H1 (cell line): ENCODE measurements around the gene EPHA6. TPM values are rescaled to one million over a fixed set of nuclear protein-coding genes. Genes with fewer than 3 reads are reported as not detected.

Source experiments
- CTCF ChIA-PET: fragments of 300-600 bp; sonication (Branson Sonifier 250); formaldehyde crosslinking; loops from one replicate; lab custom pipeline; 2021; ENCODE audit not compliant: partially characterized antibody; lab: Charles Lee
- POLR2A ChIA-PET: fragments of 300-600 bp; sonication (Branson Sonifier 250); formaldehyde crosslinking; loops from one replicate; lab custom pipeline; 2021; ENCODE audit warnings: inconsistent platforms; ENCODE audit not compliant: partially characterized antibody; lab: Charles Lee
- DNase-seq, 2 experiments: peaks; one replicate each; pipeline versions ENCODE4 v3.0.0 to v3.0.0-alpha.2; 2010 to 2022; ENCODE audit warnings: low spot score in 2 of 2, low read depth in 1 of 2, mixed read lengths in 1 of 2
- FAIRE-seq: peaks from 2 replicates; lab custom pipeline; 2011; peaks lifted over from hg19 to GRCh38; lab: Jason Lieb, UNC
- H2AFZ ChIP-seq: 2 replicates; pipeline ENCODE4 v1.8.1; 2012; ENCODE audit warnings: low read length, inconsistent platforms
- H2AK5ac ChIP-seq: 2 replicates; pipeline ENCODE4 v1.6.1; 2013; ENCODE audit warnings: low read depth, low read length
- H2BK120ac ChIP-seq: replicated peaks from 2 replicates; pipeline ENCODE3; 2013; ENCODE audit warnings: low read depth, low read length, inconsistent platforms
- H2BK12ac ChIP-seq: 2 replicates; pipeline ENCODE4 v1.6.1; 2013; ENCODE audit warnings: low read depth, low read length
- H2BK15ac ChIP-seq: 2 replicates; pipeline ENCODE4 v1.6.1; 2013; ENCODE audit warnings: low read length
- H2BK20ac ChIP-seq: 2 replicates; pipeline ENCODE4 v1.6.1; 2013; ENCODE audit warnings: low read length
- H2BK5ac ChIP-seq: 2 replicates; pipeline ENCODE4 v1.6.1; 2013; ENCODE audit warnings: low read depth, low read length
- H3K14ac ChIP-seq: 2 replicates; pipeline ENCODE4 v1.6.1; 2013; ENCODE audit warnings: inconsistent platforms; ENCODE audit not compliant: insufficient read length
- H3K18ac ChIP-seq: 2 replicates; pipeline ENCODE4 v1.6.1; 2013; ENCODE audit warnings: low read length; ENCODE audit errors: extremely low read depth
- H3K23ac ChIP-seq: 2 replicates; pipeline ENCODE4 v1.6.1; 2013; ENCODE audit warnings: inconsistent platforms; ENCODE audit not compliant: insufficient read length
- H3K23me2 ChIP-seq: 2 replicates; pipeline ENCODE4 v1.6.1; 2013; ENCODE audit warnings: low read depth, low read length
- H3K27ac ChIP-seq: 2 replicates; pipeline ENCODE4 v1.6.1; 2011; ENCODE audit warnings: low read depth, low read length, inconsistent platforms
- H3K27me3 ChIP-seq, 4 experiments: replicated peaks in 1 of 4; 1 replicate in 1 of 4; 2 replicates in 3 of 4; pipeline versions ENCODE4 v1.6.1 to v1.8.1; 2011 to 2013; ENCODE audit warnings: low read length in 3 of 4, mild to moderate bottlenecking in 3 of 4, inconsistent platforms in 2 of 4, mixed read lengths in 2 of 4, moderate library complexity in 1 of 4; ENCODE audit not compliant: control insufficient read depth in 3 of 4, insufficient read depth in 3 of 4; ENCODE audit errors: extremely low read depth in 1 of 4
- H3K36me3 ChIP-seq, 4 experiments: 2 replicates each; pipeline versions ENCODE4 v1.6.1 to v1.8.1; 2011 to 2013; ENCODE audit warnings: mild to moderate bottlenecking in 4 of 4, low read length in 3 of 4, moderate library complexity in 2 of 4, control low read depth in 1 of 4, inconsistent platforms in 1 of 4; ENCODE audit not compliant: insufficient read depth in 4 of 4, control insufficient read depth in 2 of 4
- H3K4ac ChIP-seq: replicated peaks from 2 replicates; pipeline ENCODE3; 2013; ENCODE audit warnings: low read length, low read depth, mixed read lengths, inconsistent platforms; ENCODE audit not compliant: insufficient read length
- H3K4me1 ChIP-seq, 4 experiments: replicated peaks in 1 of 4; 1 replicate in 1 of 4; 2 replicates in 3 of 4; pipeline versions ENCODE4 v1.6.1 to v1.8.1; 2011 to 2013; ENCODE audit warnings: low read length in 3 of 4, inconsistent platforms in 2 of 4, mixed read lengths in 1 of 4; ENCODE audit not compliant: insufficient read depth in 4 of 4, control insufficient read depth in 3 of 4
- H3K4me2 ChIP-seq, 2 experiments: 2 replicates each; pipeline versions ENCODE4 v1.6.1 to v1.8.1; 2011 to 2013; ENCODE audit warnings: low read depth in 2 of 2, low read length in 2 of 2, control low read depth in 1 of 2, inconsistent platforms in 1 of 2, mild to moderate bottlenecking in 1 of 2; ENCODE audit not compliant: insufficient read depth in 1 of 2
- H3K4me3 ChIP-seq, 4 experiments: fragments of 200-600, 300-600 bp in 1 of 4; sonication (generic), shearing (Covaris generic), sonication (Bioruptor Twin) in 1 of 4; 2 replicates each; pipeline versions ENCODE4 v1.5.1 to v1.8.1; 2011 to 2016; ENCODE audit warnings: low read length in 4 of 4, low read depth in 3 of 4, control low read depth in 2 of 4, inconsistent platforms in 2 of 4, mild to moderate bottlenecking in 2 of 4, mixed read lengths in 1 of 4, moderate library complexity in 1 of 4; ENCODE audit not compliant: insufficient read depth in 2 of 4; ENCODE audit errors: extremely low read depth in 1 of 4
- H3K56ac ChIP-seq: replicated peaks from 2 replicates; pipeline ENCODE3; 2013; ENCODE audit warnings: low read depth, mild to moderate bottlenecking, mixed read lengths, low read length, inconsistent platforms; ENCODE audit not compliant: insufficient read length
- H3K79me1 ChIP-seq: 2 replicates; pipeline ENCODE4 v1.6.1; 2013; ENCODE audit warnings: low read depth, low read length, control low read depth
- H3K79me2 ChIP-seq, 2 experiments: 2 replicates each; pipeline versions ENCODE4 v1.6.1 to v1.8.1; 2012 to 2013; ENCODE audit warnings: low read length in 2 of 2, mild to moderate bottlenecking in 2 of 2, inconsistent platforms in 1 of 2; ENCODE audit not compliant: insufficient read depth in 2 of 2, control insufficient read depth in 1 of 2
- H3K9ac ChIP-seq, 4 experiments: replicated peaks in 1 of 4; 1 replicate in 1 of 4; 2 replicates in 3 of 4; pipeline versions ENCODE4 v1.6.1 to v1.8.1; 2011 to 2013; ENCODE audit warnings: low read depth in 3 of 4, low read length in 3 of 4, control low read depth in 2 of 4, mild to moderate bottlenecking in 2 of 4, moderate library complexity in 2 of 4, inconsistent platforms in 1 of 4; ENCODE audit errors: extremely low read depth in 1 of 4
- H3K9me3 ChIP-seq, 2 experiments: 2 replicates each; pipeline versions ENCODE4 v1.6.1 to v1.8.1; 2012 to 2013; ENCODE audit warnings: mild to moderate bottlenecking in 2 of 2, moderate library complexity in 2 of 2, control low read depth in 1 of 2, inconsistent platforms in 1 of 2, low read depth in 1 of 2, low read length in 1 of 2, mixed read lengths in 1 of 2; ENCODE audit not compliant: insufficient read depth in 2 of 2
- H4K20me1 ChIP-seq, 2 experiments: replicated peaks in 1 of 2; 2 replicates each; pipeline versions ENCODE3 to v1.8.1; 2011 to 2013; ENCODE audit warnings: inconsistent platforms in 2 of 2, low read length in 2 of 2, mild to moderate bottlenecking in 1 of 2; ENCODE audit not compliant: insufficient read depth in 2 of 2, control insufficient read depth in 1 of 2
- H4K5ac ChIP-seq: 2 replicates; pipeline ENCODE4 v1.6.1; 2013; ENCODE audit warnings: low read length, low read depth, mixed read lengths, inconsistent platforms; ENCODE audit not compliant: insufficient read length
- H4K8ac ChIP-seq: 2 replicates; pipeline ENCODE4 v1.8.0; 2013; ENCODE audit warnings: mild to moderate bottlenecking, moderate library complexity, low read length, inconsistent platforms; ENCODE audit not compliant: insufficient read depth; ENCODE audit errors: extremely low read depth
- H4K91ac ChIP-seq: replicated peaks from 2 replicates; pipeline ENCODE3; 2013; ENCODE audit warnings: low read length, mixed read lengths, inconsistent platforms; ENCODE audit not compliant: insufficient read length
- BCL11A ChIP-seq, 2 experiments: IDR thresholded peaks; one replicate each; pipeline ENCODE4 v1.6.1; 2011; ENCODE audit warnings: low read depth in 2 of 2, low read length in 2 of 2, mild to moderate bottlenecking in 2 of 2
- BRCA1 ChIP-seq: IDR thresholded peaks from 2 replicates; pipeline ENCODE4 v1.6.1; 2012; ENCODE audit warnings: low read depth, low read length, improper control_type of control experiment
- CHD2 ChIP-seq: IDR thresholded peaks from 2 replicates; pipeline ENCODE4 v1.6.1; 2012; ENCODE audit warnings: low read length, improper control_type of control experiment
- E2F6 ChIP-seq: IDR thresholded peaks from 2 replicates; pipeline ENCODE4 v1.6.1; 2012; ENCODE audit warnings: inconsistent platforms
- EZH2 ChIP-seq: fragments of 200-600 bp; sonication (generic); IDR thresholded peaks from 2 replicates; pipeline ENCODE4 v1.7.1; 2012; ENCODE audit warnings: low read depth, mild to moderate bottlenecking, moderate library complexity, low read length, inconsistent platforms; ENCODE audit not compliant: severe bottlenecking
- JUND ChIP-seq: IDR thresholded peaks from 2 replicates; pipeline ENCODE4 v1.6.1; 2011; ENCODE audit warnings: mild to moderate bottlenecking, improper control_type of control experiment, low read length
- MAFK ChIP-seq: IDR thresholded peaks from 2 replicates; pipeline ENCODE4 v1.6.1; 2012; ENCODE audit warnings: low read depth, mild to moderate bottlenecking, improper control_type of control experiment, low read length
- SIX5 ChIP-seq: IDR thresholded peaks from 2 replicates; pipeline ENCODE4 v1.6.1; 2011; ENCODE audit warnings: mild to moderate bottlenecking, low read depth, low read length
- SP2 ChIP-seq: IDR thresholded peaks from 2 replicates; pipeline ENCODE4 v1.6.1; 2012; ENCODE audit warnings: mild to moderate bottlenecking, low read length, inconsistent platforms
- SP4 ChIP-seq: IDR thresholded peaks from 2 replicates; pipeline ENCODE4 v1.6.1; 2012; ENCODE audit warnings: low read length, inconsistent platforms
- WGBS, 2 experiments: shearing (Covaris generic) in 1 of 2; methylation state at CpG; one replicate each; pipeline versions ENCODE4 v1.1.6 to v1.1.7; 2013 to 2015; ENCODE audit warnings: low lambda C conversion rate in 2 of 2, mixed read lengths in 2 of 2, inconsistent platforms in 1 of 2, low coverage in 1 of 2, missing lambda C conversion rate in 1 of 2; ENCODE audit not compliant: insufficient replicate concordance in 2 of 2, insufficient coverage in 1 of 2, insufficient read length in 1 of 2; ENCODE audit errors: extremely low coverage in 1 of 2, missing lambda C conversion rate in 1 of 2; 5-methylcytosine and 5-hydroxymethylcytosine counted together
- polyA plus RNA-seq, 7 experiments: library from polyadenylated mRNA; depleted of rRNA in 3 of 7; stranded (reverse) in 5 of 7; unstranded in 2 of 7; fragments of >200 nt in 5 of 7; fragments of 200-250 nt in 2 of 7; gene quantifications; 1 replicate in 5 of 7; 2 replicates in 1 of 7; 4 replicates in 1 of 7; pipeline versions ENCODE4 v1.2.1 to v1.2.3, GENCODE V29; 2011 to 2013; ENCODE audit warnings: missing spikeins in 2 of 7, mixed read lengths in 2 of 7
- total RNA-seq: library from RNA; stranded (reverse); fragmentation: NEBNext Ultra II Directional; extraction: Animal tissue kit (Norgen Biotek cat#: 25700); gene quantifications from 2 replicates; pipeline ENCODE4 v1.2.1, GENCODE V29; 2021

EPHA6 gene
- total and polyA plus RNA-seq, 2 of the 8 experiments (the other 6 are each of a cell fraction or from before 2014, with no cell fraction given): 0.83 to 3.2 TPM

GRCh38 chr3:97699889-97700288 is 885.5 kb downstream of the EPHA6 start:
- no peak overlapping the region for H2BK15ac ChIP-seq
- H3K36me3 ChIP-seq: no peaks in the 10 kb centered on the region
- ChIA-PET CTCF (interaction anchor here (1.6 kb wide), 1 partner anchor 11 kb away, joined by 3 read pairs; no protein-coding TSS in a partner anchor), POLR2A (no interaction called here)
- no peak overlapping the region for H2BK5ac ChIP-seq
- no peak for TF ChIP-seq SIX5
- no peak for TF ChIP-seq BRCA1
- TF ChIP-seq MAFK: no peak
- TF ChIP-seq BCL11A (IDR thresholded peaks at IDR 0.05; ENCODE audit: low read depth in 2 of 2, low read length in 2 of 2): no peak
- no peak for TF ChIP-seq JUND
- TF ChIP-seq CHD2: no peak
- no peak for TF ChIP-seq EZH2
- no peak for TF ChIP-seq SP2
- TF ChIP-seq E2F6: no peak
- no peak for TF ChIP-seq SP4
- H2BK120ac ChIP-seq: no peak overlapping the region
- H3K79me2 ChIP-seq: no peaks in the 10 kb centered on the region
- no peak overlapping the region for H3K4ac ChIP-seq
- H3K56ac ChIP-seq: no peak overlapping the region
- no peak overlapping the region for H3K4me3 ChIP-seq
- no peaks in the 10 kb centered on the region for H3K79me1 ChIP-seq
- H4K8ac ChIP-seq: no peak overlapping the region
- no peaks in the 10 kb centered on the region for H3K4me1 ChIP-seq
- H3K27ac ChIP-seq: no peak overlapping the region
- no peak overlapping the region for H3K9ac ChIP-seq
- H3K23me2 ChIP-seq: no peaks in the 10 kb centered on the region
- H2AK5ac ChIP-seq: no peak overlapping the region
- H4K5ac ChIP-seq: no peak overlapping the region
- WGBS, 2 experiments: 91% methylated on average over 2 of the region's 2 CpGs; no CpG with 5 or more reads in 1 of the 2 experiments
- no peaks in the 10 kb centered on the region for H4K20me1 ChIP-seq
- H4K91ac ChIP-seq: no peak overlapping the region
- H2BK20ac ChIP-seq: no peak overlapping the region
- no peaks in the 10 kb centered on the region for H3K9me3 ChIP-seq
- no peak for FAIRE-seq
- no peak for DNase-seq
- H2AFZ ChIP-seq: no peak overlapping the region
- no peaks in the 10 kb centered on the region for H3K27me3 ChIP-seq
- H3K14ac ChIP-seq: no peak overlapping the region
- H2BK12ac ChIP-seq: no peak overlapping the region
- no peak overlapping the region for H3K18ac ChIP-seq
- no peak overlapping the region for H3K4me2 ChIP-seq
- no peak overlapping the region for H3K23ac ChIP-seq
